Measurements from ENCODE around the gene C11orf71. TPM values are rescaled to one million over a fixed set of nuclear protein-coding genes. Genes with fewer than 3 reads are reported as not detected.

C11orf71 gene
- total RNA-seq, 6 donors from 2014 or later, result 6.2 to 16.8 (median 8.3) TPM

DNA sequence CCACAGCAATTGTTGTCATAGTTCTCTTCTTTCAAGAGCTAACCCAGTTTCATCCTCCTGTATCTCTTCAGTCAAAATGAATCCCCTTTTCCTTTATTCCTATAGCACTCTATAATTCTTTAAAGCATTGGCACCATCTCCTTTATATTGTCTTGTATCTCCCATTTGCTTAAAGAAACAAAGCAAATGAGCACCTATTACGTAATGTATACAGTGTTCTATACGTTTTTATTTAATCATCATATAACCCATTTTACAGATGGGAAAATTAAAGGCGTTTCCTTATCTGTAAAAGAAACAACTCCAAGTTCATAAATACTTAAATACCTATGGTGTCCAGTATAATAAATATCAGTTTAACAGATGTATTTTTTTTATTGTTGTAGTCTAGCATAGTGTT lies 32.6 kb upstream of the C11orf71 start:
- Histone ChIP-seq H3K27ac (no peak overlapping the region), H3K4me3 (no peak overlapping the region), H3K27me3 (no peaks in the 10 kb centered on the region), H3K4me1 (peaks cover 0 to 4% (median 0%) of the 10 kb centered on the region in 4 donors), H3K36me3 (no peaks in the 10 kb centered on the region), H3K9me3 (no peaks in the 10 kb centered on the region)
- TF ChIP-seq, protein P1, sequence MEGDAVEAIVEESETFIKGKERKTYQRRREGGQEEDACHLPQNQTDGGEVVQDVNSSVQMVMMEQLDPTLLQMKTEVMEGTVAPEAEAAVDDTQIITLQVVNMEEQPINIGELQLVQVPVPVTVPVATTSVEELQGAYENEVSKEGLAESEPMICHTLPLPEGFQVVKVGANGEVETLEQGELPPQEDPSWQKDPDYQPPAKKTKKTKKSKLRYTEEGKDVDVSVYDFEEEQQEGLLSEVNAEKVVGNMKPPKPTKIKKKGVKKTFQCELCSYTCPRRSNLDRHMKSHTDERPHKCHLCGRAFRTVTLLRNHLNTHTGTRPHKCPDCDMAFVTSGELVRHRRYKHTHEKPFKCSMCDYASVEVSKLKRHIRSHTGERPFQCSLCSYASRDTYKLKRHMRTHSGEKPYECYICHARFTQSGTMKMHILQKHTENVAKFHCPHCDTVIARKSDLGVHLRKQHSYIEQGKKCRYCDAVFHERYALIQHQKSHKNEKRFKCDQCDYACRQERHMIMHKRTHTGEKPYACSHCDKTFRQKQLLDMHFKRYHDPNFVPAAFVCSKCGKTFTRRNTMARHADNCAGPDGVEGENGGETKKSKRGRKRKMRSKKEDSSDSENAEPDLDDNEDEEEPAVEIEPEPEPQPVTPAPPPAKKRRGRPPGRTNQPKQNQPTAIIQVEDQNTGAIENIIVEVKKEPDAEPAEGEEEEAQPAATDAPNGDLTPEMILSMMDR (IDR thresholded peaks at IDR 0.05), result no peak
- TF ChIP-seq EP300 (IDR thresholded peaks at IDR 0.05), result no peak
- TF ChIP-seq POLR2A (IDR thresholded peaks at IDR 0.05), result no peak
- no peak for TF ChIP-seq POLR2AphosphoS5 (IDR thresholded peaks at IDR 0.05)
- ATAC-seq (ENCODE audit: low FRiP score in 2 of 2) (no peak), DNase-seq (no peak)
- 89 to 91% methylated on average over 3 of the region's 3 CpGs for WGBS, 2 donors

DNA sequence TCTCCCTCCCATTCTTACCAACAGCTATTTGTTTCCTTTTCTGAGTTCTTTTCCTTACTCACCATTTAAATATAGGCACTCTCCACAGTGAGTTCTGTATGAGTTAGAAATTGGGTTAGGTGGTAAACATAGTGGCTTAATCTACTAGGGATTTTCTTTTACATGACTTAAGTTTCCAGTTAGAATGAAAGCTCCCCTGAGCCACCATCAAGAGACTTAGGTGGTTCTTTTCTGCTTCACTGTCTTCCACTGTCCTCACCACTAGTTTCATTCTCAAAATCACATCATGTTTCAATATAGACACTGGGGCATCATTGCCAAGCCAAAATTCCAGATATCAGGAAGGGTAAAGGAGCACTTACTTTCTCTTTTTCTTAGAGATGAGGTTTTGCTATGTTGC lies 30.0 kb upstream of the C11orf71 start:
- TF ChIP-seq POLR2A (IDR thresholded peaks at IDR 0.05) (no peak), EP300 (IDR thresholded peaks at IDR 0.05) (no peak), POLR2AphosphoS5 (IDR thresholded peaks at IDR 0.05) (no peak)
- TF ChIP-seq, protein P1 (IDR thresholded peaks at IDR 0.05), result no peak

DNA sequence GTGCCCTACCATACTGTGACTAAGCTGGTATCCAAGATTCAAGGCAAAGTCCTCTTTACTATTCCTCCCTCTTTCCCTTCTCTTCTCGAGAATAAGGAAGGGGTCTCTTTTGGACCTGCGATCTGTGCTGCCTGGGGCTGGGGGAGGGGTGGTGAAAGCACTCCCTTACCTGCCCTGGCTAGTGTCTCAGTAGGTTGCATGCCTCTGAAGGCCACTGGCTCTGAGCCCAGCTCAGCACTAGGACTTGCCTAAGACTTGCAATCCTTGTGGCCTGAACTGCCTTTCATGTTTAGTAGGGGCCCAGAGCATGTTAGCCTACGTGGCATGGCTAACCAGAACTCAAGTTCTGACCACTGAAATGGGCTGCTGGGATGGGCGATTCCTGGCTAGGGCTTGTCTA lies 26.0 kb upstream of the C11orf71 start:
- ATAC-seq (ENCODE audit: low FRiP score in 2 of 2), result no peak
- no peaks in the 10 kb centered on the region for H3K27me3 ChIP-seq
- no peak overlapping the region for H3K27ac ChIP-seq
- H3K4me1 ChIP-seq, result peaks cover 0 to 4% (median 0%) of the 10 kb centered on the region in 4 donors
- WGBS, 2 donors, result 97 to 98% methylated on average over 4 of the region's 4 CpGs
- H3K36me3 ChIP-seq, result no peaks in the 10 kb centered on the region
- TF ChIP-seq POLR2AphosphoS5 (IDR thresholded peaks at IDR 0.05) (no peak), POLR2A (IDR thresholded peaks at IDR 0.05) (no peak)
- no peaks in the 10 kb centered on the region for H3K9me3 ChIP-seq
- no peak overlapping the region for H3K4me3 ChIP-seq
- no peak for DNase-seq

More for the DNA sequence above, 30.0 kb upstream of the C11orf71 start:
- H3K4me3 ChIP-seq, result no peak overlapping the region
- no peak overlapping the region for H3K27ac ChIP-seq
- DNase-seq (no peak), ATAC-seq (ENCODE audit: low FRiP score in 2 of 2) (no peak)
- no peaks in the 10 kb centered on the region for H3K27me3 ChIP-seq
- H3K36me3 ChIP-seq, result no peaks in the 10 kb centered on the region
- peaks cover 0 to 4% (median 0%) of the 10 kb centered on the region in 4 donors for H3K4me1 ChIP-seq
- no peaks in the 10 kb centered on the region for H3K9me3 ChIP-seq

DNA sequence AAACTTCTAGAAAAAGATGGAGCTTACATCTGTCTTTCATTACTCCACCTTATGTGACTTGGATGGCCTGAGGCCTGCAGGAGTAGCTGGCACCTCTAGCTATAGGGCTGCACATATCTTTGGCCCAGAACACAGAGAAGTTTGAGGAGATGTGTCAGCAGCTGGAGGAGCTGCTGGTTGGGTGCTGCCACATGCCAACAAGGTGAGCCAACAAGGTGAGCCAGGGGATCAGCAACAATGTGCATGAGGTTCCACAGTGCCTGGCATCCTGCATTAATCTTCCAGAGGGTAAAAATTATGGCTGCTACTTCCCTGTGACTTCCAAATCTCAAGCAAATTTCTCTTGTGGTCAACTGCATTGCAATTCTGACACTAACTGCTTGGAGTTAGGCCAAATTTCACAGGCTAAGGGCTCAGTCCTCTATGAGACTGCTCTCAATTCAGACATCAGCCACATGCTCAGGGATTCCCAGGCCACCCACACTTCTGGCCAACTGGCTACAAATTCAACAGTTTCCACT lies 16.2 kb upstream of the C11orf71 start:
- no peak for DNase-seq
- Histone ChIP-seq H3K27me3 (no peaks in the 10 kb centered on the region), H3K4me1 (no peaks in the 10 kb centered on the region), H3K27ac (no peak overlapping the region), H3K4me3 (no peak overlapping the region), H3K36me3 (peaks cover 0 to 4% (median 2%) of the 10 kb centered on the region in 4 donors), H3K9me3 (no peaks in the 10 kb centered on the region)
- TF ChIP-seq EP300 (IDR thresholded peaks at IDR 0.05), result no peak
- TF ChIP-seq, protein P1 (IDR thresholded peaks at IDR 0.05), result no peak
- TF ChIP-seq POLR2A (IDR thresholded peaks at IDR 0.05), result no peak
- TF ChIP-seq POLR2AphosphoS5 (IDR thresholded peaks at IDR 0.05), result no peak
- ATAC-seq (ENCODE audit: low FRiP score in 2 of 2), result no peak

DNA sequence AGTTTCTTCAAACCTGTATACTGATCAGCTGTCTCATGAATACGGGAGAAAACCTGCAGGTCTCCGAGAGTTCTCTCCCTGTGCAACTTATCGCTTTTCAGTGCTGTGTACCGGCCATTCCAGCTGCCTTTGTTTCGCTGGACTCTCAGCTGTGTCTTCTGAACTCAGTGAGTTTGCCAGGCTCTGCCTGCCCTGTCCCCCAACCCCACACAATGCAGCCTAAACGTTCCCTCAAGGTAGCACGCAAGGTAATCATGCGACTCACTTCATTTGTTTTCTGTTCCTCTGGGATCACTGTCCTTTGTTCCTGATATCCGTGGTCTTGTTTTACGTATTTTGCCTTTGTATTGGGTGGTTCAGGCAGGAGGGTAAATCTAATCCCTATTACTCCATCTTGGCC lies 13.6 kb upstream of the C11orf71 start:
- no peaks in the 10 kb centered on the region for H3K9me3 ChIP-seq
- no peak overlapping the region for H3K4me3 ChIP-seq
- WGBS, 2 donors, result 89 to 94% methylated on average over 10 of the region's 10 CpGs
- no peak for TF ChIP-seq POLR2AphosphoS5 (IDR thresholded peaks at IDR 0.05)
- TF ChIP-seq, protein P1 (IDR thresholded peaks at IDR 0.05), result no peak
- no peak for TF ChIP-seq EP300 (IDR thresholded peaks at IDR 0.05)
- no peak for TF ChIP-seq POLR2A (IDR thresholded peaks at IDR 0.05)
- peaks cover 8 to 21% (median 15%) of the 10 kb centered on the region in 4 donors for H3K36me3 ChIP-seq
- H3K4me1 ChIP-seq, result no peaks in the 10 kb centered on the region
- DNase-seq (no peak), ATAC-seq (ENCODE audit: low FRiP score in 2 of 2) (no peak)
- no peaks in the 10 kb centered on the region for H3K27me3 ChIP-seq
- H3K27ac ChIP-seq, result no peak overlapping the region
